NCI-H2107 (cell line): Measurements from ENCODE around the gene RREB1.

Experiments
- DNase-seq: peaks from one replicate; lab custom pipeline; 2025; lab: John Stamatoyannopoulos, UW

The RREB1 gene

GRCh38 chr6:7165002-7165889 lies 57.5 kb downstream of the RREB1 start:
- DNase-seq, result no peak

- no peak for DNase-seq
Measured at GRCh38 chr6:7165890-7166267, 58.1 kb downstream of the RREB1 start.

GRCh38 chr6:7166410-7167293 lies 58.9 kb downstream of the RREB1 start:
- DNase-seq, result no peak

GRCh38 chr6:7169296-7169721 lies 61.5 kb downstream of the RREB1 start:
- no peak for DNase-seq

- no peak for DNase-seq
Measured at GRCh38 chr6:7170117-7170732, 62.5 kb downstream of the RREB1 start.

- no peak for DNase-seq
Measured at GRCh38 chr6:7171119-7171518, 63.4 kb downstream of the RREB1 start.

GRCh38 chr6:7171733-7172132 lies 64.0 kb downstream of the RREB1 start:
- DNase-seq, result no peak

GRCh38 chr6:7172649-7173048 lies 64.9 kb downstream of the RREB1 start:
- no peak for DNase-seq

GRCh38 chr6:7173843-7174503 lies 66.2 kb downstream of the RREB1 start:
- DNase-seq, result no peak

- DNase-seq, result no peak
Measured at GRCh38 chr6:7175462-7175861, 67.7 kb downstream of the RREB1 start.

GRCh38 chr6:7176208-7176607 lies 68.4 kb downstream of the RREB1 start:
- DNase-seq, result no peak

- no peak for DNase-seq
Measured at GRCh38 chr6:7178280-7178679, 70.5 kb downstream of the RREB1 start.

GRCh38 chr6:7180751-7181150 lies 73.0 kb downstream of the RREB1 start:
- no peak for DNase-seq

GRCh38 chr6:7183707-7184106 lies 75.9 kb downstream of the RREB1 start:
- no peak for DNase-seq

- DNase-seq, result no peak
Measured at GRCh38 chr6:7184502-7184901, 76.7 kb downstream of the RREB1 start.

GRCh38 chr6:7185561-7185960 lies 77.8 kb downstream of the RREB1 start:
- no peak for DNase-seq

GRCh38 chr6:7188492-7188891 lies 80.7 kb downstream of the RREB1 start:
- no peak for DNase-seq

GRCh38 chr6:7189101-7189758 lies 81.5 kb downstream of the RREB1 start:
- DNase-seq, result no peak

- no peak for DNase-seq
Measured at GRCh38 chr6:7190791-7191190, 83.0 kb downstream of the RREB1 start.

GRCh38 chr6:7193122-7193521 lies 85.4 kb downstream of the RREB1 start:
- no peak for DNase-seq

GRCh38 chr6:7194657-7195056 lies 86.9 kb downstream of the RREB1 start:
- DNase-seq, result no peak
